Activated CD4-positive, alpha-beta T cell treated with anti-CD3 and anti-CD28 coated beads, Interleukin-2, amount 50 U/mL, for 1 hour (primary cell): ENCODE results near the gene ERC2.

Experiments used
- DNase-seq: peaks from one replicate; pipeline ENCODE4 v3.0.0-alpha.2; 2020

The ERC2 gene

GRCh38 chr3:55904716-55905115, 563.6 kb downstream of the ERC2 start:
- no peak for DNase-seq

- DNase-seq, result no peak
Measured at GRCh38 chr3:55903680-55904079, 564.6 kb downstream of the ERC2 start.

- DNase-seq, result no peak
Measured at GRCh38 chr3:55902221-55902900, 565.9 kb downstream of the ERC2 start.

- DNase-seq, result no peak
Measured at GRCh38 chr3:55899887-55900286, 568.4 kb downstream of the ERC2 start.

GRCh38 chr3:55897573-55898224, 570.6 kb downstream of the ERC2 start:
- no peak for DNase-seq

GRCh38 chr3:55895897-55896566, 572.2 kb downstream of the ERC2 start:
- no peak for DNase-seq

- no peak for DNase-seq
Measured at GRCh38 chr3:55894605-55895004, 573.7 kb downstream of the ERC2 start.

GRCh38 chr3:55893045-55893664, 575.1 kb downstream of the ERC2 start:
- no peak for DNase-seq

GRCh38 chr3:55891106-55891505, 577.2 kb downstream of the ERC2 start:
- DNase-seq, result no peak

GRCh38 chr3:55888282-55888885, 579.9 kb downstream of the ERC2 start:
- no peak for DNase-seq

GRCh38 chr3:55885721-55886120, 582.5 kb downstream of the ERC2 start:
- DNase-seq, result no peak

- DNase-seq, result no peak
Measured at GRCh38 chr3:55884491-55885285, 583.6 kb downstream of the ERC2 start.

GRCh38 chr3:55884066-55884465, 584.2 kb downstream of the ERC2 start:
- DNase-seq, result no peak

- no peak for DNase-seq
Measured at GRCh38 chr3:55882006-55882405, 586.3 kb downstream of the ERC2 start.

GRCh38 chr3:55880357-55880756, 587.9 kb downstream of the ERC2 start:
- DNase-seq, result no peak

- no peak for DNase-seq
Measured at GRCh38 chr3:55879901-55880331, 588.4 kb downstream of the ERC2 start.

- no peak for DNase-seq
Measured at GRCh38 chr3:55877703-55878102, 590.6 kb downstream of the ERC2 start.

- no peak for DNase-seq
Measured at GRCh38 chr3:55876560-55876959, 591.7 kb downstream of the ERC2 start.

- no peak for DNase-seq
Measured at GRCh38 chr3:55875113-55875512, 593.2 kb downstream of the ERC2 start.

- DNase-seq, result no peak
Measured at GRCh38 chr3:55873523-55874254, 594.6 kb downstream of the ERC2 start.

GRCh38 chr3:55870594-55870993, 597.7 kb downstream of the ERC2 start:
- DNase-seq, result no peak

GRCh38 chr3:55868347-55868746, 599.9 kb downstream of the ERC2 start:
- DNase-seq, result no peak
